Measurements from ENCODE around the gene IFIH1.

IFIH1 gene

DNA sequence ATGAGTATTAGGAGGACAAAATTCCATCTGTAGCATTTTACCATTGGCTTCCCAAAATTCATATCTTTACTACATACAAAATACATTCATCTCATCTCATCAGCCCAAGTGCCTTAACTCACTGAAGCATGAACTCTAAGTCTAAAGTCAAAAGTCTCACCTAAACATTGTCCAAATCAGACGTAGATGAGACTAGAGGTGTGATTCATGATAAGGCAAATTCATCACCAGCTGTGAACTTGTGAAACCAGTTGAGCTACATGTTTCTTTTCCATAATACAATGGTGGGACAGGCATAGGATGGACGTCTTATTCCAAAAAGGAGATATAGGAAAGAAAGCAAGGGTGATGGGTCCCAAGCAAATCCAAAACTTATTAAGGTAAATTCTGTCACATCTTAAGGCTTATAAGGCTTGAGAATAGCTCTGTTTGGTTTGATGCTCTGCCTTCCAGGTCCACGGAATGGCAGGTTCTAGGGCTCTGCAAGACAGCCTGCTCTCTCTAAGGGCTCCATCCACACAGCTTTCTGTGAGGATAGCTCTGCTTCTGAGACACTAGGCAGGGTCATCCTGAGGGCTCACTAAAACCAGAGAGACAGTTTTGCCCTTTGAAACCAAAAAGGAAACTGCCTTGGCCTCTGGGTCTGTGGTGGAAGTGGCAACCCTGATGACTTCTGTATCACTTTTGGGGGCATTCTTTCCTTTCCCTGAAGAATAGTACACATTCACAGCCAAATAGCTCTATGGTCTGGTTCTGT is 9.6 kb downstream of the IFIH1 start:
- no peaks in the 10 kb centered on the region for H3K79me2 ChIP-seq (ENCODE audit: control insufficient read depth, insufficient read depth, low read length)
- H2BK15ac ChIP-seq (replicated peaks; ENCODE audit: low read depth), result no peak overlapping the region
- no peak overlapping the region for H3K4me2 ChIP-seq (ENCODE audit: low read length)
- H4K5ac ChIP-seq (ENCODE audit: low read length), result no peak overlapping the region
- no peak overlapping the region for H3K4me3 ChIP-seq (ENCODE audit: low read length)
- H2BK120ac ChIP-seq (ENCODE audit: low read depth, low read length), result no peak overlapping the region
- WGBS (ENCODE audit: extremely low coverage, insufficient coverage, low lambda C conversion rate), result no CpG with 5 or more reads among the region's 3 CpGs
- no peak for DNase-seq
- H4K8ac ChIP-seq (ENCODE audit: low read depth, low read length), result no peak overlapping the region
- no peak overlapping the region for H3K23ac ChIP-seq (ENCODE audit: low read length)
- H3K27ac ChIP-seq (ENCODE audit: low read depth, low read length), result no peak overlapping the region
- H3K4ac ChIP-seq (ENCODE audit: low read depth, low read length), result no peak overlapping the region
- no peaks in the 10 kb centered on the region for H3K36me3 ChIP-seq (ENCODE audit: control insufficient read depth, insufficient read depth, low read length)
- H3K18ac ChIP-seq (ENCODE audit: low read length), result no peak overlapping the region
- no peaks in the 10 kb centered on the region for H3K27me3 ChIP-seq (ENCODE audit: insufficient read depth, low read length, poor library complexity)
- no peak overlapping the region for H2AK5ac ChIP-seq (ENCODE audit: low read length)
- no peak overlapping the region for H3K56ac ChIP-seq (ENCODE audit: low read length)
- H3K9ac ChIP-seq (ENCODE audit: low read length), result no peak overlapping the region
- no peaks in the 10 kb centered on the region for H3K4me1 ChIP-seq (ENCODE audit: control insufficient read depth, low read depth, low read length)
- no peaks in the 10 kb centered on the region for H3K79me1 ChIP-seq (ENCODE audit: low read length)
- no peak overlapping the region for H2BK5ac ChIP-seq (ENCODE audit: low read length)

DNA sequence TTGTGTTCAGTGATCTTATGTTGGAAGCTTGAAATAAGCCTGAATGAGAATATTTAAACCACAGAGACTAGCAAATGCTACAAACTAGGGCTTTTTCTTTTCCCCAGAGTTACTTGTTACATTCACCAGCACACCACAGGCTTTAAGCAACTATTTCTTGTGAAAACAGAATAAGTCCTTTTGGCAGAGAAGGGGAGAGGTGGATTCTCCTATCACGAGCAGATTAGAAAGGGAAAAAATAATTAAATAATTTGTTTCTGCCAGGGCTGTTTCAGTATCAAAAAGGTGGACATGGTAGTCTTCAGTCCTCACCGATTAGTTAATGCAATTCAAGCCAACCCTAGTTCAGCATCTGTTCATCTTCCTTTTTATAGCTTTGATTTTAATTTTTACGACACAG is 12.6 kb downstream of the IFIH1 start:
- Histone ChIP-seq H2AK5ac (ENCODE audit: low read length) (no peak overlapping the region), H3K27ac (ENCODE audit: low read depth, low read length) (no peak overlapping the region), H3K79me1 (ENCODE audit: low read length) (no peaks in the 10 kb centered on the region), H3K36me3 (ENCODE audit: control insufficient read depth, insufficient read depth, low read length) (no peaks in the 10 kb centered on the region), H3K18ac (ENCODE audit: low read length) (no peak overlapping the region), H3K9ac (ENCODE audit: low read length) (no peak overlapping the region), H3K27me3 (ENCODE audit: insufficient read depth, low read length, poor library complexity) (no peaks in the 10 kb centered on the region), H2BK15ac (replicated peaks; ENCODE audit: low read depth) (no peak overlapping the region), H3K4ac (ENCODE audit: low read depth, low read length) (no peak overlapping the region), H3K56ac (ENCODE audit: low read length) (no peak overlapping the region), H3K4me1 (ENCODE audit: control insufficient read depth, low read depth, low read length) (no peaks in the 10 kb centered on the region), H4K5ac (ENCODE audit: low read length) (no peak overlapping the region), H3K4me2 (ENCODE audit: low read length) (no peak overlapping the region), H4K8ac (ENCODE audit: low read depth, low read length) (no peak overlapping the region), H3K79me2 (ENCODE audit: control insufficient read depth, insufficient read depth, low read length) (no peaks in the 10 kb centered on the region), H2BK5ac (ENCODE audit: low read length) (no peak overlapping the region), H2BK120ac (ENCODE audit: low read depth, low read length) (no peak overlapping the region), H3K4me3 (ENCODE audit: low read length) (no peak overlapping the region), H3K23ac (ENCODE audit: low read length) (no peak overlapping the region)
- DNase-seq, result no peak
- no CpG with 5 or more reads among the region's 3 CpGs for WGBS (ENCODE audit: extremely low coverage, insufficient coverage, low lambda C conversion rate)

GRCh38 chr2:162301877-162302276 is 16.6 kb downstream of the IFIH1 start:
- H3K27me3 ChIP-seq (ENCODE audit: insufficient read depth, low read length, poor library complexity), result no peaks in the 10 kb centered on the region
- no peak overlapping the region for H3K56ac ChIP-seq (ENCODE audit: low read length)
- H3K79me2 ChIP-seq (ENCODE audit: control insufficient read depth, insufficient read depth, low read length), result no peaks in the 10 kb centered on the region
- no peak overlapping the region for H4K5ac ChIP-seq (ENCODE audit: low read length)
- H3K4me1 ChIP-seq (ENCODE audit: control insufficient read depth, low read depth, low read length), result no peaks in the 10 kb centered on the region
- H2AK5ac ChIP-seq (ENCODE audit: low read length), result no peak overlapping the region
- no peaks in the 10 kb centered on the region for H3K36me3 ChIP-seq (ENCODE audit: control insufficient read depth, insufficient read depth, low read length)
- no peak overlapping the region for H3K4me3 ChIP-seq (ENCODE audit: low read length)
- no peak overlapping the region for H2BK120ac ChIP-seq (ENCODE audit: low read depth, low read length)
- DNase-seq, result no peak
- no peak overlapping the region for H3K4me2 ChIP-seq (ENCODE audit: low read length)
- no peak overlapping the region for H3K27ac ChIP-seq (ENCODE audit: low read depth, low read length)
- no peak overlapping the region for H3K23ac ChIP-seq (ENCODE audit: low read length)
- no peak overlapping the region for H3K4ac ChIP-seq (ENCODE audit: low read depth, low read length)
- no peaks in the 10 kb centered on the region for H3K79me1 ChIP-seq (ENCODE audit: low read length)
- no CpG with 5 or more reads among the region's 1 CpG for WGBS (ENCODE audit: extremely low coverage, insufficient coverage, low lambda C conversion rate)
- H2BK5ac ChIP-seq (ENCODE audit: low read length), result no peak overlapping the region
- no peak overlapping the region for H3K9ac ChIP-seq (ENCODE audit: low read length)
- H4K8ac ChIP-seq (ENCODE audit: low read depth, low read length), result no peak overlapping the region
- no peak overlapping the region for H3K18ac ChIP-seq (ENCODE audit: low read length)
- H2BK15ac ChIP-seq (replicated peaks; ENCODE audit: low read depth), result no peak overlapping the region

- no peak overlapping the region for H4K5ac ChIP-seq (ENCODE audit: low read length)
- H3K27ac ChIP-seq (ENCODE audit: low read depth, low read length), result no peak overlapping the region
- H3K23ac ChIP-seq (ENCODE audit: low read length), result no peak overlapping the region
- no peak overlapping the region for H2BK5ac ChIP-seq (ENCODE audit: low read length)
- H3K27me3 ChIP-seq (ENCODE audit: insufficient read depth, low read length, poor library complexity), result no peaks in the 10 kb centered on the region
- no peak overlapping the region for H3K9ac ChIP-seq (ENCODE audit: low read length)
- no peak overlapping the region for H2BK120ac ChIP-seq (ENCODE audit: low read depth, low read length)
- no peak overlapping the region for H3K4me2 ChIP-seq (ENCODE audit: low read length)
- H3K4ac ChIP-seq (ENCODE audit: low read depth, low read length), result no peak overlapping the region
- WGBS (ENCODE audit: extremely low coverage, insufficient coverage, low lambda C conversion rate), result no CpG with 5 or more reads among the region's 6 CpGs
- no peaks in the 10 kb centered on the region for H3K4me1 ChIP-seq (ENCODE audit: control insufficient read depth, low read depth, low read length)
- H3K4me3 ChIP-seq (ENCODE audit: low read length), result no peak overlapping the region
- no peak overlapping the region for H3K18ac ChIP-seq (ENCODE audit: low read length)
- H4K8ac ChIP-seq (ENCODE audit: low read depth, low read length), result no peak overlapping the region
- no peaks in the 10 kb centered on the region for H3K36me3 ChIP-seq (ENCODE audit: control insufficient read depth, insufficient read depth, low read length)
- H3K79me1 ChIP-seq (ENCODE audit: low read length), result no peaks in the 10 kb centered on the region
- peak; percentile 29 for DNase-seq
- H3K79me2 ChIP-seq (ENCODE audit: control insufficient read depth, insufficient read depth, low read length), result no peaks in the 10 kb centered on the region
- no peak overlapping the region for H2BK15ac ChIP-seq (replicated peaks; ENCODE audit: low read depth)
- no peak overlapping the region for H2AK5ac ChIP-seq (ENCODE audit: low read length)
- H3K56ac ChIP-seq (ENCODE audit: low read length), result no peak overlapping the region
These were observed 17.2 kb downstream of the IFIH1 start for GRCh38 chr2:162301151-162301804.

GRCh38 chr2:162300266-162300665 is 18.2 kb downstream of the IFIH1 start:
- Histone ChIP-seq H3K9ac (ENCODE audit: low read length) (no peak overlapping the region), H3K36me3 (ENCODE audit: control insufficient read depth, insufficient read depth, low read length) (no peaks in the 10 kb centered on the region), H3K4me2 (ENCODE audit: low read length) (no peak overlapping the region), H3K4me3 (ENCODE audit: low read length) (no peak overlapping the region), H3K79me2 (ENCODE audit: control insufficient read depth, insufficient read depth, low read length) (no peaks in the 10 kb centered on the region), H3K27me3 (ENCODE audit: insufficient read depth, low read length, poor library complexity) (no peaks in the 10 kb centered on the region), H3K27ac (ENCODE audit: low read depth, low read length) (no peak overlapping the region), H2BK120ac (ENCODE audit: low read depth, low read length) (no peak overlapping the region), H3K56ac (ENCODE audit: low read length) (no peak overlapping the region), H3K18ac (ENCODE audit: low read length) (no peak overlapping the region), H4K8ac (ENCODE audit: low read depth, low read length) (no peak overlapping the region), H3K4ac (ENCODE audit: low read depth, low read length) (no peak overlapping the region), H4K5ac (ENCODE audit: low read length) (no peak overlapping the region), H2BK15ac (replicated peaks; ENCODE audit: low read depth) (no peak overlapping the region), H2AK5ac (ENCODE audit: low read length) (no peak overlapping the region), H3K79me1 (ENCODE audit: low read length) (no peaks in the 10 kb centered on the region), H3K23ac (ENCODE audit: low read length) (no peak overlapping the region), H2BK5ac (ENCODE audit: low read length) (no peak overlapping the region), H3K4me1 (ENCODE audit: control insufficient read depth, low read depth, low read length) (no peaks in the 10 kb centered on the region)
- no peak for DNase-seq

Data from mesendoderm (in vitro differentiated cells).